Liver (tissue), 3 donors: Measurements from ENCODE around the gene PRB2.

Experiments used
- CTCF ChIP-seq: fragments of 150-350 bp; IDR thresholded peaks from 2 replicates; pipeline ENCODE4 v1.5.1; 2017; ENCODE audit warnings: improper control_type of control experiment, low read depth, low read length; ENCODE audit not compliant: missing input control
- EGR1 ChIP-seq, 2 donors: IDR thresholded peaks; 2 replicates each; pipeline ENCODE4 v1.6.1; 2016 to 2018; ENCODE audit warnings: antibody characterized with exemption in 2 of 2, low read depth in 2 of 2
- YY1 ChIP-seq: IDR thresholded peaks from 2 replicates; pipeline ENCODE4 v1.6.1; 2016; ENCODE audit warnings: antibody characterized with exemption, mild to moderate bottlenecking
- donor health status: healthy.
- donor health status: healthy.

DNA sequence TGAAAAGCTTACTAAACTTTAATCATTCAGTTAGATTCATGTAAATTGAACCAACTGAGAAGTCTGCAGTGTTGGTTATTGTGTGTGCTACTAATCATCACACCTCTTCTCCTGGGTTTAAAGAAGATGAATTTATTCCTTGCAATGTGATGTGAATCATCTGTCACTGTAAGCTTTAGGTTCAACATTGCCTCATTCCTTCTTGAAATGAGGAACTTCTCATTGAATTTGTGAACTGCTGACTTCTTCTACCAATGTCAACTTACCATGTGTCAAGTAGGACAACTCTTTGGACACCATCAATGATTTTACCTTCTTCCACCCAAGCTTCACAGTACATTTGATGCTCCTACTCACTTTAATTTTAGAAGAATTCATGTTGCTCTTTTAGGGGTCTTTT is 17.4 kb upstream of the PRB2 start:
- TF ChIP-seq YY1 (no peak), CTCF (no peak), EGR1 (IDR thresholded peaks at IDR 0.05; ENCODE audit: low read depth in 2 of 2) (no peak)
